Stimulated activated CD4-positive, alpha-beta T cell treated with anti-CD3 and anti-CD28 coated beads, TNF-alpha, amount 100 ng/mL, for 1 hour (primary cell): ENCODE data around the gene ABHD12B.

ENCODE experiments used
- DNase-seq, 3 donors: peaks; one replicate each; pipeline ENCODE4 v3.0.0-alpha.2; 2020; ENCODE audit warnings: low read depth in 3 of 3, low spot score in 1 of 3

Gene ABHD12B

DNA sequence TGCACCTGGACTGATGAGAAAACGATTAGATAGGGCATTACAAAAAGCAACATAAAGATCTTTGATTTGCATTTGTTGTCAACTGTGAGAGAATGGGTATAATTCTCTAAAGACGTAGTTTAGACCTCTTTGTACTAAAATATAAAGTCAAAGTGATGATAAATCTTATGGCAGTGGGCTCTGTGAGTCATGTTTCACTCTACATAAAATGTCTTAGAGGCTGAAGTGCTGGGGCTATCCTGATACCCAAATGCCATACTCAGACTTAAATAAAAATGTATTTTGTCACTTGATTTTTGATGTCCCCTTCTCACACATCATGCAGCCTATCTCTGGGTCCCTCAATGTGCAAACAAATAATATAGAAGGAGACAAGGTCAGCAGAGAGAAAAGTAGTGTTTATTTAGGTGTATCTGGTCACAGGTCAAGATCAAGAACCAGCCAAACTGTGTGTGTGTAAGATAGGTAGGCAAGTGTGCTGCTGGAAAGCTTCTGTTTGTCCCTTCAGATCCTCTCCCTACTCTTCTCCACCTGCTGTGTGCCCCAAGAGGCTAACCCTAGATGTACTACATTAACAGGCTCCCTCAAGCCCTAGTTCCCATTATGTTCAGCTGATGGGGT, 33.9 kb upstream of the ABHD12B start:
- no peak for DNase-seq

DNA sequence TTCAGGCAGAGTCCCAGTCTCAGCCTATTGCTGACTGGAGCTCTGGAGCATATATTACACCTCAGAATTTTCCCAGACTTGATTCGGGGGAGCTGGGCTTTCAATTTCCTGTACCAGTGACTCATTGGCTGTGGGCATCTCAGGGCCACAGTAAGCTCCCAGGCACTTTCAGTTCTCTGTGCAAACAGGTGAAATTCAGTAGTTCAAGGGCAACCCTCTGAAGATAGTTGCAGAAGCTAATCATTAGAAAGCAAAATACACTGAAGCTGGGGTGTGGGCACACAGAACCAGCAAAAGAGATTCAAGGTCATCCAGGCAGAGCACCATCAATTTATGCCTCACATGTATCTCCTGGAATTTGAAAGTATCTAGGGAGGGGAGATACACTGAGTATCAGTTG, 32.8 kb upstream of the ABHD12B start:
- DNase-seq = no peak

DNA sequence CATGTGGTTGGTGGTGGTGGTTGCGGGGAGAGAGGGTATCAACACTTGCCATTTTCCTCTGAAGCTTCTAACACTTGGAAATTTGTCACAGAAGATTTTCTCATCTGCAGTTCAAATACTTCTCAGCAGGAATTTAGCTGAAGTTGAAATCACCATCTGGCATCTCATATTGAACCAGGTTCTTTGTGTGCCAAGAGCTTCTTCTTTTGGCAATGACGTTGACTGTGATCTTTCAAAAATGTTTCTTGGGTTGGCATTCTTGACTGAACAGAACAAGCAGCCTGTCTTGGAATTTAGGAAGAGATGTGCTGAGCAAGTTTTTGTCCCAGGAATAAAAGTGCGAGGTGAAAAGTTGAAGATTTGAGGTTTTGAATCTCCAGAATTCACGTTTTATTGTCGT, 32.2 kb upstream of the ABHD12B start:
- DNase-seq = no peak

DNA sequence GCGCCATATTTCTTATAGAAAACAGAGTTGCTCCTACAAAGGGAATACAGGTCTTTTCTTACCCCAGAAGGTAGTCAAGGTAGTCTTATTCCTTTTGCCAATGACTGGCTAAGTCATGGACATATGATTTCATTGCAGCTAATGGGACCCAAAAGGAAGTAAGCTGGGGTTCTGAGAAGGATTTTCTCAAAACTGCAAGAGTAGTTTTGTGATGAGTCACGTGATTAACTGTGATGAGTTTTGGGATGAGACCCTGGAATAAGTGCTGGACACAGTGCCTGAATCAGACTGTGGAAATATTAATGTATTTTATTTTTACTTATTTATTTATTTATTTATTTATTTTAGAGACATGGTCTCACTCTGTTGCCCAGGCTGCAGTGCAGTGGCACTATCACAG, 27.5 kb upstream of the ABHD12B start:
- DNase-seq = no peak

DNA sequence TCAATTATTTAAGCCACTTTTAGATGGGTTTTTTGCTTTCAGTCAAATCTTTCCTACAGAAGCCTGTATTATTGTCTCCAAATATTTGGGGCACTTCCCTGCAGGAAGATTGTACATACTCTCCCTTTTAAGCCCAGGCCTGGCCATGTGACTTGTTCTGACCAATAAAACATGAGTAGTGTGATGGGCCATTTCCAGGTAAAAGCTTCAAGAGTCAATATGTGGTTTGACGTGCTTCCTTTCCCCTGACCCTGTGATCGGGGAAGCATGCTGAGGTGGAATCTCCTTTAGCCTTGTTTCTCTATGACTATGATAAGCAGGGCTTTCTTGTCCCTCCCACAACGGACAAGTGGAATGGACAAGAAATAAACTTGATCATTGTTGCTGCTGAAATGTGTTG, 26.7 kb upstream of the ABHD12B start:
- DNase-seq = no peak

DNA sequence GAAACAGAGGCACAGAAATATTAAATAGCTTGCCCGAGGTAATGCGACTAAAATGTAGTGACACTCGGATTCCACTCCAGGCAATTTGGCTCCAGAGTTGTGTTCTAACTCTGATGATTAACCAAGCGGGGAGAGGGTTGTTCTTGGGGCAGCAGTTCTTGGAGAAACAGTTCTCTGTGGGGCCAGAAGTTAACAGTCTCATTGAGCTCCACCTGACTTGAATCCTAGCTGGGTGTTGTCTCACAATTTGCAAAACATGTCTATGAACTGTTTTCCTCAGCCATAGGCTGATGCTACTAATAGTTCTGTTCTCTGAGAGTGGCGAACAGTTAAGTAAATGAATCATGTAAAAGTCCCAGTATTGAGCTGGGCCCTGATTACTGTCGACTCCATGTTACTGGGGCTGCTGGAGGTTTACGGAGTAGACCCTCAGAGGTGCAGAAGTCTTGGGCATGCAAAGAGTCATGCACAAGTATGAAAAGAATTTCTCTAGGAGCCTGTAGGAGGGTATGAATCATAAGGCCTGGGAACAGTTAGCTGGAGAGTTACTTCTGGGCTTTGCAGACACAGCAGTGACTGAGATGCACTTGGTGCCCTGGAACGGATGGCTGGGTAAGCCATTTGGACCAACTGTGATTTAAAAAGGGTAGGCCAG, 25.5 kb upstream of the ABHD12B start:
- no peak for DNase-seq

DNA sequence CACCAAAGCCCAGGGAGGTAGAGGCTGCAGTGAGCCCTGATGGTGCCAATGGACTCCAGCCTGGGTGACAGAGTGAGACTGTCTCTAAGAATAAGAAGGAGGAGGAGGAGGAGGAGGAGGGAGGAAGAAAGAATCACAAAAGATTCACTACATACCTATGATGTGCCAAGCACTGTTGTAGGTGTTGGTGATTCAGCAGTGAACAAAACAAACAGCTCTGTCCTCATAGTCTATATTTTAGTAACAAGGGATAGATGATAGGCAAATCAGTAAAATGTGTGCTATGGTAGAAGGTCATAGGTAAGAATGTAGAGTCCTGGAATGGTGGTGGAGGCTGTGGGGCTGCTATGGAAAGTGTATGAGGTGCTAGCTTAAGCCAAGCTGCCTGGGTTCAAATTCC, 18.0 kb upstream of the ABHD12B start:
- no peak for DNase-seq

DNA sequence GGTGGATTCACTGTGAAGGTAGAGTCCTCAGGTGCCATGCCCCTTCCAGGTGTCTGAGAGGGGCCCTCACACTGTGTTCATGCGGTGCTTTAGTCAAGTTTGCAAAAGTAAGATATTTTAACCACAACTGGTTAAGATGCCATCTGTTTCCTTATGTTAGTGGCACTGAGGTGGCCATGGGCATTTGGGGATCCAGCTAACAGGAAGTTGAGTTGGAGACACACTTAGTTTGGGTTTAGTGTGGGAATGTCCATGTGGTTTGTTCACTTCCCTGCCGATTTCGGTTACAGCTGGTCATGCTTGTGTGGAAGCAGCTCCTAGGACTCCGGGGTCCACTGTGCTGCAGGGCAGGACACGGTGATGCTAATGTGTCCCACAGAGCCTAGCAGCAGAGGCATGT, 17.3 kb upstream of the ABHD12B start:
- DNase-seq = no peak

DNA sequence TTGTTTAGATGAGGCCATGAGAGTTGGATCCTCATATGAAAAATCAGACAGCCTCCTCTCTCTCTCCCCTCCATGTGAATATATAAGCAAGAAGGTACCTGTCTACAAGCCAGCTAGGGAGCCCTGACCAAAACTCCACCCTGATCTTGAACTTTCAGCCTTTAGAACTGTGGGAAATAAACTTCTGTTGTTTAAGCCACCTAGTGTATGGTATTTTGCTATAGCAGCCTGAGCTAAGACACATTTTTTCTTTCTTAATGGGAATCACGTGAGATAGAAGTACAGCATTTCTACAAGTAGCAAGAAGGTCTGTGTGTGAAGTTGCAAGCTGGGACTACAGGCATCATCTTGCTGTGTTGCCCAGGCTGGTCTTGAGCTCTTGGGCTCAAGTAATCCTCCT, 16.3 kb upstream of the ABHD12B start:
- no peak for DNase-seq

DNA sequence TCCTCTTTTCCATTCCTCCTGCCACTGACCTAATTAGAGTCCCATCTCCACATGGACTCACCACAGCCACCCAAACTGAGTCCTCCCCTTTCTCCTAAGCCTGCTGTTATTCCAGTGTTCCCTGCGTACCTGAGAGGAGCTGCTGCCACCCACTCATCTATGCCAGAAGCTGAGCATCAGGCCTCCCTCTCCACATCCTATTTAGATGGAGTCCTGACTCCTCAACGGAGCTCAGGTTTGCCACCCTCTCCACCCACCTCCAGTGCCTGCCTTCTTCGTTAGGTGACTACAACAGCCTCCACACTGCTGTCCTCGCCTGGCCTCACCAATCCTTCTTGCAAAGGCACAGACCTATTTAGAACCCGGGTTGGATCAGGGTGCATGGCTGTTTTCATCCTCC, 15.2 kb upstream of the ABHD12B start:
- no peak for DNase-seq

DNA sequence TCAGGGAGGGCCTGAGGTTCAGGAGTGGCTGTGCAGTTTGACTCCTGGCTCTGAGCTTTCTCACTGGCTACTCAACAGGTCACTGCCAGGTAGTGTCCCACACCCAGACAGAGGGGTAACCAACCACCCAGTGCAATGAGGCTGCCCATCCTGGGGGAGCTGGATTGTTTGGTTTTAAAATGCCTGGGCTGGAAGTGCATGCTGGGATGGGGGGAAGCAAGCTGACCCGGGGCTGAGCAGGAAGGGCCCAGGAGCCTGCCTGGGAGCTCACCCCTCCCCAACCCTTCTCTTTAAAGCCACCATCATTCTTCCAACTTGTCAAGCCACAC, 12.6 kb upstream of the ABHD12B start:
- no peak for DNase-seq

DNA sequence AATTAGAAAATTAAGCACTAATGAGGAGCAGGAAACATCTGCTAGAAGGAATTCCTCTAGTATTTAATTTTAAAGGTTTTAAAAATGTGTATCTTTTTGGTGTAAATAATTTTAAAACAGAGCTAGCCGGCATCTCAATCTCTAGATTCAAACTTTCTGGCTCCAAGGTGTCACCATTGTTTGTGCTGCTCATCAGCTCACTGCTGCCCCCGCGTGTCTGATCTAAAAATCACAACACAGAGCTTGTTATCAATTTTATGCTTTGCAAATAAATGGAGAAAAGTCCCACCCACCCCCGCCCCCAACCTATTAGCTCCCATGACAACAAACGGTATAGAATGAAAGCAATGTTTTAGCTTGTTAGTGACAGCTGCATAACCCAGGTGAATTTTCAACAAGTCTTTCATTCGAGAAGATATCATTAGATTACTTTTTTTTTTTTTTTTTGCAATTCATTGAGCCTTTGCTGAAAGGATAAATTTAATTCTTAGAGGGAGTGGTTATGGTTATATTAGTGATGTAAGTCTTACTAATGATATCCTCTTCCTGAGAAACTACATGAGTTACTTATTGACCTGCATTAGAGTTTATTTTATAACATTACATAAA, 11.3 kb upstream of the ABHD12B start:
- DNase-seq = peak; percentile 75 to 84 (median 76)

DNA sequence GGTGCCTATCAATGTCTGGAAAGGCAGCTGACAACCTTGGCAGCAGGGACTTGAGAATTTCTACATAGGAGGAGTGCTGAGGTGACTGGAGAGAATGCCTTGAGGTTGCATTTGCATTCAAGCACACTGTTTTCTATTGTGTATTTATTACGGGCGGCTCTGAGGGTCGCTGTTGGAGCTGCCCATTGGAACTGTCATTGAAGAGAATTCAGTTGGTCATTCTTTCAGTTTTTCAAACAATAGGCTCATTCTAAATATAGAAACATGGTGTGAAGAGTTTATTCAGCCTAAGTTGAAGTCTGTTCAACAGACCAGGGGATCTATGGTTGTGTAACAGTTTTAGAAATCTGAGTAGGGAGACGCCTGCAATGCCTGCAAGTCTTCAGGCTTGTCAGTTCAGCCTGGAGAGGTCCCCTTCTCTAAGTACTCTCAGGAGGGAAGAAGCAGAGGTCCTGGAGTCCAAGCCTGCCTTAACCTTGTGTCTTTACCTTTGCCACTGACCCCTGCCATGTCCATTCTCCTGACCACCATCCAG, 9.8 kb upstream of the ABHD12B start:
- no peak for DNase-seq

DNA sequence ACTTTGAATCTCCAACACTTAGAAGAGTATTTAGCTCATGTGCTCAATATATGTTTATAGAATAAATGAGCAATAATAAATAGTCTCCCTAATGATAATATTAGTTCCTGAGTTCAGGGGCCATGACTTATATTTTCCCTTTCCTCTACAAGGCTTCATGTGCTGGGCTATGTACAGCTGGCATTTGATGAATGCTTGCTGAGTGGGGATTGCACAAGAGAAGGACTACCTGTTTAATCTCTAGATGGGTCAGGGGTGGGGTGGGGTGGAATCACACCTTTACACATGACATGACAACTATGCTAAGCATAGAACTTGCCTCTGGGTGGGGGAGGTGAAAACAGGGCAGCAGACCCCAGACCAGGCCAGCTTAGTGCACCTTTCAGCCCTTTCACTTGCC, 7.6 kb upstream of the ABHD12B start:
- no peak for DNase-seq

DNA sequence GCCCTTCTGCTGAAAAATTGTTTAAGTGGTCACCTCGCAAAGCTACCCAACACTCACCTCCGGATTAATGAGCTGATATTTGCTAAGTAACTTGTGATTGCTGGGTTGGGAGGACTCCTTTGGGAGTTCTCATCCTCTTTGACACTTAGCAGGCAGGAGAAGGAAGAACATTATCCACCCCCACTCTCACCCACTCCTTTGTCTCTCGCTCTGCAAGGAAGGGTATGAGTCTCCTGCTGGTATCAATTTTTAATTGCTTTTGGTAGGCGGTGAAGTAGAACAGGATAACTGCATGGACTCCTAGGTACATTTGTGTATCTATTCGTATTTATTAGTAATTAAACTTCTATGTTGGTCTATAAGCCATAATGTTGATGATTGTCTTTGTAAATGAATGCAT, 6.9 kb upstream of the ABHD12B start:
- DNase-seq = no peak

DNA sequence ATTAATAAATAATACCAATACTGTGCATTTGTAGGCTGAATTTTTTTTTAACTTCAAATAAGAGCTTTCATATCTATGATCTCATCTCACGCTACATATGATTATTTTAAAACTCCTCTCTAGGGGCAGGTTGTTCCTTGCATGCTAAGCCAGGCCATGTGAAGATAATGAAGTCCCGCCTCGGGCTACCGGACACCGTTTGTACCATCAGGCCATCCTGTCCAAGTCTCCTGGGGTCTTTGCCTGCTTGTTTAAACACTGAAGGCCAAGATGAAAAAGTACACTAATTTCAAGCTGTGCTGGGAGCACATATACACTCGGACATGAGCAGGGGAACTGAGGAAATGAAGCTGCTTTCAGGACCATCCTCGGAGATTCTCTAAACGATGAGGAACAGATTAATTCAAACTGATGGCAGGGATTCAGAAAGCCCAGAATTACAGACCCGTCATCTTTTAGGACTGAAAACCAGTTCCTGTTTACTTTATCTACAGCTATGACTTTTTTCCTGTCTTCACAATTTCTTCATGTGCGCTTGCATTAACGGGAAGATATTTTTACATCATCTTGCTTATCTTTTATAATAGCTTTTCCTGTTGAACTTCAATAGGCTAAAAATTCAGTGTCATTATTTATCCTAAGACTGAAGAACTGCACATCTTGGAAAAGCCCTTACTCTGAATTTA, 6.3 kb upstream of the ABHD12B start:
- no peak for DNase-seq

DNA sequence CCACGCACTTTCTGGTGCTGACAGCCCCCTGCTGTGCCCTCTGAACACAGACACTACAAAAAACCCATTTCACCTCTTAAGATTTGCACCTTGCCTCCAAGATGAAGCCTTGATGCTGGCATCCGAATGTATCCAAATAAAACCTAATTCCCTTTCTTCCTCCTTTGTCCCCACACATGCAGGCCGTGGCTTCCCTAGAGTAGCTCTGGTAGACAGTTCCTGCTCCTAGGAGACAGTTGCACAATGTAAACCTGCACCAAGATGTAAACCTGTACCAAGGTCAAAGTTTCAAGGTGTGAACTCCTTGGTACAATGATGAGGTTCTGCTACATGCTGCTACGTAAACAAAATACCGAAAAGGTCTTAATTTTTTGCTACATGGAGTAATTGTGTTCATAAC, 625 bp upstream of the ABHD12B start:
- DNase-seq = no peak

DNA sequence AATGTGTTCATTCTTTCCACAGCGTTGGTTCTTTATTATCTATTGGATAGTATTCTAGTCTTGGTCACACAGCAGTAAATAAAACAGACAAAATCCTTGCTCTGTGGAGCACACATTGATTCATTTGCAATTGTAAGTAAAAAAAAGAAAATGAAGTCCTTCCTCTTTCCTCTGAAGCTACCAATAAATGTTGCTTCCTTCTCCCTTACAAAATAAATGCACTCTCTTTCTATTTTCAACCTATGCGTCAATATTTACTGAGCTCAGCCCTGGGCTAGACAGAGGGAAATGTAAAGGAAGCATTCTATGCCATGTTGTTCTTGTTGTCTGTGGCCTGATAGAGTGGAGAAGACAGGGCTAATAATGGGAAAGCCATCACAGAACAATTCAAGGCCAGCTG, 2.9 kb downstream of the ABHD12B start:
- no peak for DNase-seq

DNA sequence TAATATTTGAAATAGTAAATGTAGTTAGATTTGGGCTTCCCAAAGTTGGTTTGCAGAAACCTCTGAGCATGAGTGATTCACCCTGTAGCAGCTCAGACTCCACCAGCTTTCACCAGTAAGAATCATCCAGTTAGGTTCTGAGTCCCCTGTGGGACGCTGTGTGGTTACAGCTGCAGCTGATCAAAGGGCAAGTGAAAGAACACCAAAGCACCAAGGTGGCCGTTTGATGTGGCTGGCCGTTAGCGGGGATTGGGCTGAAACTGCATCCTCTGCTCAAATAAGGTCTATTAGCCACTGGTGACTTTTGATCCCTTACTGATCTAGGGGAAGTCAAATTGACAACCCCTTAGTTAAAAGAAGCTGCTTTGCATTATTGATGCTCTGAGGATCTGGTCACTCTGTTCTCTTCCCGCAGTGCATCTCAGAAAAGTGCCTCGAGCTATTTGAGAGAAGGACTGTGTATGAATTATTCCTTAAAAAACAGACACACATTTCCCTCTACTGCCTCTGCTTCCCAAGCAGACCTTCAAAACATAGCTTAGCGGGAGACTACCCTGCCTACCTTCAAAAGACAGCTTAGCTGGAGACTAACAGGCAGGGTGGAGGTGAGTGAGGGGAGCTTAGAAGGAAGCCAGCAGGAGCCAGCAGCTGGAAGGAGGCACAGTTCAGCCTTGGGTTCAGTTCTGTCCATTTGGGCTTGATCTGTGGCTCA, 3.7 kb downstream of the ABHD12B start:
- DNase-seq = peak in 1 of 3 donors; percentile 15

DNA sequence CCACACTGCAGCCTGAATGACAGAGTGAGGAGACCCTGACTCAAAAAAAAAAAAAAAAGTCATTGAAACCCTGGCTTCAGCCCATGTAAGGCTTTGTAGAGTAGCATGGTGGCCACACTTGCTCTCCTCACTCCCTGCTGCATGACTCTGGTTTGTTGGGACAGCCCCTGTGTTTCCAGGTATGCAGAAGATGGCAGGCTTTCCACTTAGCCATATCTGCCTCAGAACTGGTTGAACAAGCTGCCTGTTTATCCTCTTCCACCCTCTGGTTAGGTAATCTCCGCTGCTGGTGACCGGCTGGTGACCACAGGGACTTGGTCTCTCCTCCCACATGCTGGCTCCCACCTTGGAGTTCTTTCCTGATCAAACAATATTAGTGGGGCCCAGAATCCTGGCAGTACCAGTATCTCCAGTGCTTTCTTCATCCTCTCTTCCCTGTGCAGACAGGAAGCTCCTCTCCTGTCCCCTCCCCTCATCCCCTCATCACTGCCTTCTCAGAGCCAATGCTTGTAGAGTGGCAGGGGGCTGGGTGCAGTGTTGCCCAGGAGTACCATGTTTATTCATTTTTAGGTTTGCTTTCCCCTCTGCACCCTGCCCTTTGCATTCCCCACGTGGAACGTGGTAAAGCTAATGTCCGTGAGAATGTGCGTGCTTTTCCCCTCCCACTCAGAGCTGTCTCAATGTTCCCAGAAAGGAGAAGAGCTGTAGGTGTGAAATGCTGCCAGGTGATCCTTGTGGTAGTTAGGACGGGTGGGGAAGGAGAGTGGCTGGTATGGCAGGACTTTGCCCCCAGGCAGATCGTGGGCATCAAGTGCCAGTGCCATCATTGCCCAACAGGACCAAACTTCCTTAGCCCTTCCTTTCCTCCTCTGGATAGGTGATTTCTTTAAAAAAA, 11.3 kb downstream of the ABHD12B start:
- no peak for DNase-seq

DNA sequence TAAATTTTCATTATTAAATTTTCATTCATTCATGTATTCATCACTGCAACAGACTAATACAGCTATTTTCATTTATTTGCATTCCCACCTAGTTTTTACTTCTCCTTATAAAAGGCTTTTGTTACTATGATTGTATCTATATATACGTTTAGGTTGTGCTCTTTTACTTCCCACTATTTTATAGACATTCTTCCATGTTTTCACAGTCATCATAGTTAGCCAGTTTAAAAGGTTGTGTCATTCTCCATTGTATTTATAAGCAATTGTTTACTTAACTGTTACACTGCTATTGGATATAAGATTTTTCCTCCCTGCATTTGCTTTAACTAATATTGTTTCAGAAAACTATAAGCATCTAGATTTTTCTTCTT, 12.0 kb downstream of the ABHD12B start:
- DNase-seq = no peak
